GM21367 (cell line): ENCODE data around the gene MINAR2.
A peak's percentile ranks its signal among the peaks of the same experiment; 100 is the strongest.

Source experiments
- ATAC-seq: cut with Tn5 transposase; IDR thresholded peaks from one replicate; pipeline ENCODE4 v1.9.1; 2021; ENCODE audit not compliant: unreplicated experiment

Gene MINAR2

DNA sequence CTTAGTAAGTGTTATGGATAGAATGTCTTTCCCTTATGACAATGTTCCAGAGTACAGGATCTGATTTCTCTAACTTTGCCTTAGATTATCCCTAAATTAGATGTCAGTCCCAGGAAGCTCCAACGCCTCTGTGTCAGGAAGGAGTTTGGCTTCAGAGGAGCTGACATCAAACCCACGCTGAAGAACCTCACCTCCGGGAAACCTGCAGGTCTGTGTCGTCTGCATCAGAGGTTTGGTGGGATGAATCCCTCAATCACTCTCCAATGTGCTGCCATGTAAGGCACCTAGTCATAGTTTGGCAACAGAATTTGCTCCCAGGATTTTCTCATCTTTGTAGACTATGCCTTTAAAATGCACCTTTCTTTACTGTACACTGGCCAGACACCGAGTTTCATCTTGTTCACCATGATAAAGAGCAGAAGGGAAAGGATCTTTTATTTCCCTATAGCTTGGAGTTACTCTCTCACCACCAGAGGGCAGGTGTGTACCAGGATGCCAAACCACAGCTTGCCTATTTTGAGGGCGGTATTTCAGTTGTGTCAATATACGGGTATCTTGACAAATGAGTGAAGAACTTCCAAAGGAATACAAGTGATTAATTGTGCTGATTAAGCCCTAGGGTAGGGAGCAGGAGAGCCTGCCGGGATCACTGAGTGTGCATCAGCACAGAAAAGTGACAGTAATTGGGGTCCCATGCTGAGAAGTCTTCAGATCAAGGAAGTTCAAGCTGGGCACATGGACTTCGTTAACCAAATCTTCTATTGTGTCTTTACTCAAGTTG is 23.4 kb downstream of the MINAR2 start:
- peak; percentile 68 for ATAC-seq

- ATAC-seq = no peak
Measured at GRCh38 chr5:129773376-129773775, 25.5 kb downstream of the MINAR2 start.

- ATAC-seq = no peak
Measured at GRCh38 chr5:129781594-129781993, 33.7 kb downstream of the MINAR2 start.

DNA sequence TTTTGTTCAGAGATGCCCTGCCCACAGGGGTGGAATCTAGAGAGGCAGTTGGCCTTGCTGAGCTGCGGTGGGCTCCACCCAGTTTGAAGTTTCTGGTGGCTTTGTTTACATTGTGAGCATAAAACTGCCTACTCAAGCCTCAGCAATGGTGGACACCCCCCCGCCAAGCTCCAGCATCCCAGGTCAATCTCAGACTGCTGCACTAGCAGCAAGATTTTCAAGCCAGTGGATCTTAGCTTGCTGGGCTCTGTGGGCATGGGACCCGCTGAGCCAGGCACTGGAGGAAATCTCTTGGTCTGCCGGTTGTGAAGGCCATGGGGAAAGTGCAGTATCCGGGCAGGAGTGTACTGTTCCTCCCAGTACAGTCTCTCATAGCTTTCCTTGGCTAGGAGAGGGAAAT is 55.5 kb downstream of the MINAR2 start:
- ATAC-seq = no peak

- ATAC-seq = no peak
Measured at GRCh38 chr5:129804705-129805104, 56.8 kb downstream of the MINAR2 start.

DNA sequence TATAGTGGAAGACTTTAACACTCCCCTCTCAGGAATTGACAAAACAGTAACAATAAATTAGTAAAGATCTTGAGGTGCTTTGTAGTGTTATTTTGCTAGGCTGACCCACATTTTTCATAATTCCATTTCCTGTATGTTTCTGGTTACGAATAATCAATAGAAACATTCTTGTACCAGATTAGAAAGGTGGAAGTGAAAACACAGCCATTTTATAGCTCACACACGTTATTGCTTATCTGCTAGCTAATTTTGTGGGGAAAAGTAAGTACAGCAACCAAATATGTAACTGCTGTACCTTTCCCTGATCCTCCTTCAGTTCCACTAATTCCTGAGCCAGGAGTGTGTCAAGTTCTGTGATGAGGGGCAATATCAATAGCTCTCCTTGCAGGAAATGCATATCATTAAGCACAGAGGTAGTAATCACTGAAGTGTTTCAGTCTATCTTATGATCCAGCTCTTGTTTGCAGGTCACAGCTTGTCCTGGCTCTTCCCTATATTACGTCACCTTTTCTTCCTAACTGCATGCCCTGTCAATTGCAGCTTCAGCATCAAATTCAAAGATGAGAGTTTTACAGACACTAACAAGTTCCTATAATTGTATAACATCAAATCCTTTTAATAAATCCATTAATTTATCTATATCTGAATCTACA is 59.4 kb downstream of the MINAR2 start:
- no peak for ATAC-seq
